ENCODE results near the gene AP4M1. TPM values are rescaled to one million over a fixed set of nuclear protein-coding genes. Genes with fewer than 3 reads are reported as not detected.
"Not testable (repeated sequence)": the region's sequence is repeated elsewhere in the genome, so short reads cannot be mapped to it uniquely, and the experiment has no call there.

AP4M1 gene
- total RNA-seq, 1 experiment from 2014 or later, result 25.1 TPM

- Histone ChIP-seq H3K27ac (ENCODE audit: low read depth, low read length, poor library complexity, severe bottlenecking) (no peak overlapping the region), H3K9me3 (ENCODE audit: low read depth, low read length, poor library complexity, severe bottlenecking) (no peaks in the 10 kb centered on the region), H3K4me3 (ENCODE audit: low read depth, low read length, poor library complexity, severe bottlenecking) (no peak overlapping the region), H3K27me3 (replicated peaks; ENCODE audit: insufficient read depth, low read depth, low read length, poor library complexity) (no peaks in the 10 kb centered on the region), H3K4me1 (ENCODE audit: insufficient read depth, low read length, poor library complexity, severe bottlenecking) (no peaks in the 10 kb centered on the region), H3K36me3 (ENCODE audit: insufficient read depth, low read length, poor library complexity, severe bottlenecking) (no peaks in the 10 kb centered on the region)
- DNase-seq (ENCODE audit: low spot score), result no peak
- POLR2A ChIA-PET (ENCODE audit: low non-redundant PET), result no interaction called here
- CTCF ChIA-PET, result no interaction called here
- no peak for TF ChIP-seq CTCF (conservative IDR thresholded peaks at IDR 0.05; ENCODE audit: low read depth, low read length)
- TF ChIP-seq EZH2 (IDR thresholded peaks at IDR 0.05; ENCODE audit: borderline replicate concordance, low read depth, low read length, poor library complexity, severe bottlenecking), result no peak
- no TSS peak for BruUV-seq (replicated peaks)
- intact Hi-C loops (cut with micrococcal nuclease; ENCODE audit: unreplicated experiment), result no loop called here
Measured at GRCh38 chr7:100137851-100138760, 36.7 kb downstream of the AP4M1 start.

- ChIA-PET CTCF (no interaction called here), POLR2A (ENCODE audit: low non-redundant PET) (no interaction called here)
- Histone ChIP-seq H3K4me3 (ENCODE audit: low read depth, low read length, poor library complexity, severe bottlenecking) (no peak overlapping the region), H3K4me1 (ENCODE audit: insufficient read depth, low read length, poor library complexity, severe bottlenecking) (no peaks in the 10 kb centered on the region), H3K36me3 (ENCODE audit: insufficient read depth, low read length, poor library complexity, severe bottlenecking) (no peaks in the 10 kb centered on the region), H3K9me3 (ENCODE audit: low read depth, low read length, poor library complexity, severe bottlenecking) (no peaks in the 10 kb centered on the region), H3K27me3 (replicated peaks; ENCODE audit: insufficient read depth, low read depth, low read length, poor library complexity) (no peaks in the 10 kb centered on the region), H3K27ac (ENCODE audit: low read depth, low read length, poor library complexity, severe bottlenecking) (no peak overlapping the region)
- DNase-seq (ENCODE audit: low spot score), result no peak
- no peak for TF ChIP-seq EZH2 (IDR thresholded peaks at IDR 0.05; ENCODE audit: borderline replicate concordance, low read depth, low read length, poor library complexity, severe bottlenecking)
- TF ChIP-seq CTCF (conservative IDR thresholded peaks at IDR 0.05; ENCODE audit: low read depth, low read length), result no peak
- intact Hi-C loops (cut with micrococcal nuclease; ENCODE audit: unreplicated experiment), result no loop called here
- BruUV-seq (replicated peaks), result no TSS peak
Measured at GRCh38 chr7:100141555-100141949, 40.1 kb downstream of the AP4M1 start.

- no peak overlapping the region for H3K27ac ChIP-seq (ENCODE audit: low read depth, low read length, poor library complexity, severe bottlenecking)
- ChIA-PET POLR2A (ENCODE audit: low non-redundant PET) (no interaction called here), CTCF (no interaction called here)
- no peaks in the 10 kb centered on the region for H3K4me1 ChIP-seq (ENCODE audit: insufficient read depth, low read length, poor library complexity, severe bottlenecking)
- intact Hi-C loops (cut with micrococcal nuclease; ENCODE audit: unreplicated experiment), result no loop called here
- no peaks in the 10 kb centered on the region for H3K27me3 ChIP-seq (replicated peaks; ENCODE audit: insufficient read depth, low read depth, low read length, poor library complexity)
- no peaks in the 10 kb centered on the region for H3K36me3 ChIP-seq (ENCODE audit: insufficient read depth, low read length, poor library complexity, severe bottlenecking)
- no peak for DNase-seq (ENCODE audit: low spot score)
- H3K9me3 ChIP-seq (ENCODE audit: low read depth, low read length, poor library complexity, severe bottlenecking), result no peaks in the 10 kb centered on the region
- no peak overlapping the region for H3K4me3 ChIP-seq (ENCODE audit: low read depth, low read length, poor library complexity, severe bottlenecking)
- no TSS peak for BruUV-seq (replicated peaks)
- TF ChIP-seq EZH2 (IDR thresholded peaks at IDR 0.05; ENCODE audit: borderline replicate concordance, low read depth, low read length, poor library complexity, severe bottlenecking) (no peak), CTCF (conservative IDR thresholded peaks at IDR 0.05; ENCODE audit: low read depth, low read length) (no peak)
Measured at GRCh38 chr7:100142461-100142860, 41.0 kb downstream of the AP4M1 start.

- H3K36me3 ChIP-seq (ENCODE audit: insufficient read depth, low read length, poor library complexity, severe bottlenecking); POLR2A ChIA-PET (ENCODE audit: low non-redundant PET); H3K4me3 ChIP-seq (ENCODE audit: low read depth, low read length, poor library complexity, severe bottlenecking); DNase-seq (ENCODE audit: low spot score); H3K4me1 ChIP-seq (ENCODE audit: insufficient read depth, low read length, poor library complexity, severe bottlenecking); H3K9me3 ChIP-seq (ENCODE audit: low read depth, low read length, poor library complexity, severe bottlenecking); intact Hi-C loops (cut with micrococcal nuclease; ENCODE audit: unreplicated experiment); BruUV-seq (replicated peaks); H3K27me3 ChIP-seq (replicated peaks; ENCODE audit: insufficient read depth, low read depth, low read length, poor library complexity); H3K27ac ChIP-seq (ENCODE audit: low read depth, low read length, poor library complexity, severe bottlenecking); CTCF ChIA-PET: not testable (repeated sequence)
Measured at GRCh38 chr7:100146350-100146749, 44.9 kb downstream of the AP4M1 start.
